Measurements from ENCODE around the gene GANC. TPM values are rescaled to one million over a fixed set of nuclear protein-coding genes. Genes with fewer than 3 reads are reported as not detected.

The GANC gene
- total RNA-seq, 1 experiment from 2014 or later, result 12.6 TPM

GRCh38 chr15:42343596-42344232, 70.7 kb downstream of the GANC start:
- Mint-ChIP-seq H3K4me1 (ENCODE audit: low read depth, unreplicated experiment) (no peaks in the 10 kb centered on the region), H3K36me3 (ENCODE audit: insufficient read depth, unreplicated experiment) (no peaks in the 10 kb centered on the region), H3K27me3 (ENCODE audit: insufficient read depth, unreplicated experiment) (no peaks in the 10 kb centered on the region), H3K27ac (ENCODE audit: unreplicated experiment) (no peak overlapping the region), H3K4me3 (ENCODE audit: unreplicated experiment) (no peak overlapping the region), H3K9me3 (ENCODE audit: unreplicated experiment) (no peaks in the 10 kb centered on the region)
- Histone ChIP-seq H3K9me3 (no peaks in the 10 kb centered on the region), H3K4me1 (no peaks in the 10 kb centered on the region), H3K4me3 (ENCODE audit: low read depth, low read length) (no peak overlapping the region), H3K36me3 (ENCODE audit: control insufficient read depth, insufficient read depth, low read length) (no peaks in the 10 kb centered on the region), H3K27me3 (replicated peaks; ENCODE audit: control insufficient read depth, insufficient read depth, low read length) (no peaks in the 10 kb centered on the region)
- no peak for DNase-seq
- intact Hi-C loops (cut with micrococcal nuclease; ENCODE audit: unreplicated experiment), result no loop called here
- CTCF ChIA-PET, result no interaction called here
- POLR2A ChIA-PET, result no interaction called here
- TF ChIP-seq CTCF (IDR thresholded peaks at IDR 0.05; ENCODE audit: insufficient read depth in 1 of 2, low read depth in 1 of 2, low read length in 1 of 2, severe bottlenecking in 1 of 2, unreplicated experiment in 1 of 2), result no peak
- no TSS peak for BruUV-seq (replicated peaks)

GRCh38 chr15:42344763-42345162, 71.8 kb downstream of the GANC start:
- Histone ChIP-seq H3K9me3 (no peaks in the 10 kb centered on the region), H3K36me3 (ENCODE audit: control insufficient read depth, insufficient read depth, low read length) (no peaks in the 10 kb centered on the region), H3K4me1 (no peaks in the 10 kb centered on the region), H3K27me3 (replicated peaks; ENCODE audit: control insufficient read depth, insufficient read depth, low read length) (no peaks in the 10 kb centered on the region), H3K4me3 (ENCODE audit: low read depth, low read length) (no peak overlapping the region)
- DNase-seq, result no peak
- Mint-ChIP-seq H3K4me3 (ENCODE audit: unreplicated experiment) (no peak overlapping the region), H3K27me3 (ENCODE audit: insufficient read depth, unreplicated experiment) (no peaks in the 10 kb centered on the region), H3K4me1 (ENCODE audit: low read depth, unreplicated experiment) (no peaks in the 10 kb centered on the region), H3K36me3 (ENCODE audit: insufficient read depth, unreplicated experiment) (no peaks in the 10 kb centered on the region), H3K27ac (ENCODE audit: unreplicated experiment) (no peak overlapping the region), H3K9me3 (ENCODE audit: unreplicated experiment) (no peaks in the 10 kb centered on the region)
- ChIA-PET POLR2A (no interaction called here), CTCF (no interaction called here)
- no TSS peak for BruUV-seq (replicated peaks)
- no peak for TF ChIP-seq CTCF (IDR thresholded peaks at IDR 0.05; ENCODE audit: insufficient read depth in 1 of 2, low read depth in 1 of 2, low read length in 1 of 2, severe bottlenecking in 1 of 2, unreplicated experiment in 1 of 2)
- intact Hi-C loops (cut with micrococcal nuclease; ENCODE audit: unreplicated experiment), result no loop called here

- H3K36me3 Mint-ChIP-seq (ENCODE audit: insufficient read depth, unreplicated experiment), result no peaks in the 10 kb centered on the region
- intact Hi-C loops (cut with micrococcal nuclease; ENCODE audit: unreplicated experiment), result no loop called here
- H3K4me3 ChIP-seq (ENCODE audit: low read depth, low read length), result no peak overlapping the region
- H3K4me1 Mint-ChIP-seq (ENCODE audit: low read depth, unreplicated experiment), result no peaks in the 10 kb centered on the region
- TF ChIP-seq CTCF (IDR thresholded peaks at IDR 0.05; ENCODE audit: insufficient read depth in 1 of 2, low read depth in 1 of 2, low read length in 1 of 2, severe bottlenecking in 1 of 2, unreplicated experiment in 1 of 2), result no peak
- no peaks in the 10 kb centered on the region for H3K36me3 ChIP-seq (ENCODE audit: control insufficient read depth, insufficient read depth, low read length)
- H3K9me3 Mint-ChIP-seq (ENCODE audit: unreplicated experiment), result no peaks in the 10 kb centered on the region
- no peak for DNase-seq
- ChIA-PET POLR2A (no interaction called here), CTCF (no interaction called here)
- H3K27ac Mint-ChIP-seq (ENCODE audit: unreplicated experiment), result no peak overlapping the region
- H3K4me1 ChIP-seq, result no peaks in the 10 kb centered on the region
- H3K27me3 Mint-ChIP-seq (ENCODE audit: insufficient read depth, unreplicated experiment), result no peaks in the 10 kb centered on the region
- H3K4me3 Mint-ChIP-seq (ENCODE audit: unreplicated experiment), result no peak overlapping the region
- no peaks in the 10 kb centered on the region for H3K27me3 ChIP-seq (replicated peaks; ENCODE audit: control insufficient read depth, insufficient read depth, low read length)
- BruUV-seq (replicated peaks), result no TSS peak
- no peaks in the 10 kb centered on the region for H3K9me3 ChIP-seq
Observed at GRCh38 chr15:42345504-42345903, 72.5 kb downstream of the GANC start.
